ENCODE measurements around the gene E2F2. TPM values are rescaled to one million over a fixed set of nuclear protein-coding genes. Genes with fewer than 3 reads are reported as not detected.

E2F2 gene
- total RNA-seq, 2 experiments from 2014 or later: 25.0 to 32.0 TPM

GRCh38 chr1:23484253-23485001 is 46.6 kb downstream of the E2F2 start:
- ChIA-PET CTCF (interaction anchor here (0.7 to 4.3 kb wide), 6 partner anchors 13 to 154 kb away, joined by 3 to 48 read pairs (median 6); no protein-coding TSS in a partner anchor), POLR2A (interaction anchor here (0.6 to 0.8 kb wide), 3 partner anchors 17 to 207 kb away, joined by 3 to 4 read pairs (median 4); partner anchors contain the start of gene RPL11)
- Mint-ChIP-seq H3K27me3 (peaks cover 18% of the 10 kb centered on the region), H3K9me3 (ENCODE audit: low read depth) (no peaks in the 10 kb centered on the region), H3K4me3 (peak overlapping the region; percentile 79), H3K4me1 (peaks cover 20% of the 10 kb centered on the region), H3K27ac (peak overlapping the region; percentile 33), H3K36me3 (ENCODE audit: low read depth) (no peaks in the 10 kb centered on the region)
- ATAC-seq: peak; percentile 94
- DNase-seq: peak; percentile 95
- intact Hi-C loops (cut with DNase I, micrococcal nuclease): loop anchor here in 1 of 2 experiments (1.0 to 10.0 kb wide), 9 partner anchors 47 to 1030 kb away; partner anchors contain the start of genes E2F2, ELOA, HNRNPR and ID3

- POLR2A ChIA-PET: interaction anchor here (0.5 to 0.8 kb wide), 4 partner anchors 18 to 338 kb away, joined by 3 to 4 read pairs (median 4); partner anchors contain the start of gene RPL11
- H3K36me3 Mint-ChIP-seq (ENCODE audit: low read depth): no peaks in the 10 kb centered on the region
These were observed 47.4 kb downstream of the E2F2 start, which contains the start of gene ASAP3 for GRCh38 chr1:23483321-23484252. Gene ASAP3, minus strand, starts transcription at chr1:23484179. Its CDS starts 46 bp downstream, at chr1:23484133.

GRCh38 chr1:23481904-23482303 is 49.1 kb downstream of the E2F2 start:
- no peak overlapping the region for H3K4me3 Mint-ChIP-seq
- H3K36me3 Mint-ChIP-seq (ENCODE audit: low read depth): no peaks in the 10 kb centered on the region
- intact Hi-C loops (cut with DNase I, micrococcal nuclease): loop anchor here in 1 of 2 experiments (10.0 kb wide), 1 partner anchor 1027 kb away; the partner anchor contains the start of gene ZBTB40
- DNase-seq (no peak), ATAC-seq (no peak)
- POLR2A ChIA-PET: no interaction called here
- CTCF ChIA-PET: interaction anchor here (1.4 to 1.6 kb wide), 2 partner anchors 15 to 153 kb away, joined by 7 read pairs; no protein-coding TSS in a partner anchor
- H3K9me3 Mint-ChIP-seq (ENCODE audit: low read depth): no peaks in the 10 kb centered on the region
- no peak overlapping the region for H3K27ac Mint-ChIP-seq
- peaks cover 22% of the 10 kb centered on the region for H3K27me3 Mint-ChIP-seq
- H3K4me1 Mint-ChIP-seq: peaks cover 20% of the 10 kb centered on the region

More at GRCh38 chr1:23483321-23484252, 47.4 kb downstream of the E2F2 start, which contains the start of gene ASAP3:
- DNase-seq (no peak), ATAC-seq (peak; percentile 43)
- H3K9me3 Mint-ChIP-seq (ENCODE audit: low read depth): no peaks in the 10 kb centered on the region
- CTCF ChIA-PET: interaction anchor here (0.7 to 4.3 kb wide), 4 partner anchors 13 to 296 kb away, joined by 3 to 48 read pairs (median 8); no protein-coding TSS in a partner anchor
- peak within 1 kb of the TSS; percentile 33 for H3K27ac Mint-ChIP-seq
- intact Hi-C loops (cut with DNase I, micrococcal nuclease): loop anchor here in 1 of 2 experiments (1.0 to 10.0 kb wide), 9 partner anchors 48 to 1029 kb away; partner anchors contain the start of genes E2F2, ELOA, HNRNPR and ID3
- H3K4me3 Mint-ChIP-seq: peak within 1 kb of the TSS; percentile 79
- H3K27me3 Mint-ChIP-seq: peaks cover 18% of the 10 kb centered on the region
- H3K4me1 Mint-ChIP-seq: peaks cover 20% of the 10 kb centered on the region

GRCh38 chr1:23481026-23481597 is 49.9 kb downstream of the E2F2 start:
- no peaks in the 10 kb centered on the region for H3K9me3 Mint-ChIP-seq (ENCODE audit: low read depth)
- DNase-seq: no peak
- peaks cover 20% of the 10 kb centered on the region for H3K4me1 Mint-ChIP-seq
- H3K36me3 Mint-ChIP-seq (ENCODE audit: low read depth): no peaks in the 10 kb centered on the region
- no peak for ATAC-seq
- no peak overlapping the region for H3K4me3 Mint-ChIP-seq
- peaks cover 26% of the 10 kb centered on the region for H3K27me3 Mint-ChIP-seq
- H3K27ac Mint-ChIP-seq: no peak overlapping the region
- CTCF ChIA-PET: interaction anchor here (0.7 to 1.6 kb wide), 4 partner anchors 16 to 503 kb away, joined by 3 to 7 read pairs (median 6); no protein-coding TSS in a partner anchor
- intact Hi-C loops (cut with DNase I, micrococcal nuclease): loop anchor here in 1 of 2 experiments (10.0 kb wide), 1 partner anchor 1026 kb away; the partner anchor contains the start of gene ZBTB40
- POLR2A ChIA-PET: interaction anchor here (0.6 kb wide), 1 partner anchor 405 kb away, joined by 6 read pairs; no protein-coding TSS in a partner anchor

- H3K9me3 Mint-ChIP-seq (ENCODE audit: low read depth): no peaks in the 10 kb centered on the region
- no peak overlapping the region for H3K27ac Mint-ChIP-seq
- ChIA-PET POLR2A (no interaction called here), CTCF (interaction anchor here (0.6 to 1.6 kb wide), 5 partner anchors 17 to 217 kb away, joined by 3 to 7 read pairs (median 3); no protein-coding TSS in a partner anchor)
- peaks cover 26% of the 10 kb centered on the region for H3K27me3 Mint-ChIP-seq
- ATAC-seq (no peak), DNase-seq (no peak)
- H3K36me3 Mint-ChIP-seq (ENCODE audit: low read depth): no peaks in the 10 kb centered on the region
- H3K4me3 Mint-ChIP-seq: no peak overlapping the region
- intact Hi-C loops (cut with DNase I, micrococcal nuclease): loop anchor here in 1 of 2 experiments (10.0 kb wide), 1 partner anchor 1026 kb away; the partner anchor contains the start of gene ZBTB40
- peaks cover 20% of the 10 kb centered on the region for H3K4me1 Mint-ChIP-seq
These were observed 50.6 kb downstream of the E2F2 start for GRCh38 chr1:23480187-23481025.

GRCh38 chr1:23479666-23479941 is 51.4 kb downstream of the E2F2 start:
- no peak for DNase-seq
- no peaks in the 10 kb centered on the region for H3K36me3 Mint-ChIP-seq (ENCODE audit: low read depth)
- H3K4me3 Mint-ChIP-seq: no peak overlapping the region
- H3K4me1 Mint-ChIP-seq: peaks cover 14% of the 10 kb centered on the region
- intact Hi-C loops (cut with DNase I, micrococcal nuclease): no loop called here
- ChIA-PET CTCF (interaction anchor here (0.6 to 0.7 kb wide), 3 partner anchors 60 to 995 kb away, joined by 3 read pairs; no protein-coding TSS in a partner anchor), POLR2A (no interaction called here)
- no peak overlapping the region for H3K27ac Mint-ChIP-seq
- peaks cover 26% of the 10 kb centered on the region for H3K27me3 Mint-ChIP-seq
- ATAC-seq: no peak
- H3K9me3 Mint-ChIP-seq (ENCODE audit: low read depth): no peaks in the 10 kb centered on the region

- no peaks in the 10 kb centered on the region for H3K9me3 Mint-ChIP-seq (ENCODE audit: low read depth)
- H3K27ac Mint-ChIP-seq: no peak overlapping the region
- H3K27me3 Mint-ChIP-seq: peaks cover 26% of the 10 kb centered on the region
- ChIA-PET POLR2A (no interaction called here), CTCF (interaction anchor here (0.6 kb wide), 1 partner anchor 996 kb away, joined by 3 read pairs; no protein-coding TSS in a partner anchor)
- ATAC-seq (no peak), DNase-seq (no peak)
- H3K4me1 Mint-ChIP-seq: peaks cover 14% of the 10 kb centered on the region
- H3K4me3 Mint-ChIP-seq: no peak overlapping the region
- no peaks in the 10 kb centered on the region for H3K36me3 Mint-ChIP-seq (ENCODE audit: low read depth)
- intact Hi-C loops (cut with DNase I, micrococcal nuclease): no loop called here
These were observed 52.0 kb downstream of the E2F2 start for GRCh38 chr1:23478896-23479665.

- H3K27me3 Mint-ChIP-seq: peaks cover 18% of the 10 kb centered on the region
These were observed 53.5 kb downstream of the E2F2 start for GRCh38 chr1:23477359-23478144.

GRCh38 chr1:23475641-23476040 is 55.4 kb downstream of the E2F2 start:
- no peak for ATAC-seq
- intact Hi-C loops (cut with DNase I, micrococcal nuclease): no loop called here
- Mint-ChIP-seq H3K27me3 (peaks cover 10% of the 10 kb centered on the region), H3K9me3 (ENCODE audit: low read depth) (no peaks in the 10 kb centered on the region), H3K27ac (no peak overlapping the region), H3K4me3 (no peak overlapping the region), H3K4me1 (no peaks in the 10 kb centered on the region), H3K36me3 (ENCODE audit: low read depth) (no peaks in the 10 kb centered on the region)
- POLR2A ChIA-PET: no interaction called here
- DNase-seq: no peak
- CTCF ChIA-PET: interaction anchor here (0.7 to 1.8 kb wide), 2 partner anchors 22 to 24 kb away, joined by 3 read pairs; no protein-coding TSS in a partner anchor

More at GRCh38 chr1:23477359-23478144, 53.5 kb downstream of the E2F2 start:
- ChIA-PET CTCF (no interaction called here), POLR2A (no interaction called here)
- peaks cover 5% of the 10 kb centered on the region for H3K4me1 Mint-ChIP-seq
- H3K27ac Mint-ChIP-seq: no peak overlapping the region
- DNase-seq: no peak
- H3K36me3 Mint-ChIP-seq (ENCODE audit: low read depth): no peaks in the 10 kb centered on the region
- no peak overlapping the region for H3K4me3 Mint-ChIP-seq
- no peaks in the 10 kb centered on the region for H3K9me3 Mint-ChIP-seq (ENCODE audit: low read depth)
- ATAC-seq: no peak
- intact Hi-C loops (cut with DNase I, micrococcal nuclease): no loop called here
